Measurements from ENCODE around the gene NT5DC3.

The NT5DC3 gene

GRCh38 chr12:103809154-103809553, 31.9 kb downstream of the NT5DC3 start:
- ChIA-PET CTCF (no interaction called here), POLR2A (no interaction called here)
- no peak overlapping the region for H3K4me3 ChIP-seq (ENCODE audit: low read depth, low read length)
- DNase-seq (ENCODE audit: low read depth, low spot score) = no peak
- TF ChIP-seq CTCF (IDR thresholded peaks at IDR 0.05; ENCODE audit: insufficient read depth, low read length, missing control alignments) = no peak

GRCh38 chr12:103808239-103808880, 32.7 kb downstream of the NT5DC3 start:
- ChIA-PET POLR2A (no interaction called here), CTCF (no interaction called here)
- DNase-seq (ENCODE audit: low read depth, low spot score) = no peak
- no peak overlapping the region for H3K4me3 ChIP-seq (ENCODE audit: low read depth, low read length)
- TF ChIP-seq CTCF (IDR thresholded peaks at IDR 0.05; ENCODE audit: insufficient read depth, low read length, missing control alignments) = no peak

- ChIA-PET POLR2A (no interaction called here), CTCF (no interaction called here)
- DNase-seq (ENCODE audit: low read depth, low spot score) = no peak
- TF ChIP-seq CTCF (IDR thresholded peaks at IDR 0.05; ENCODE audit: insufficient read depth, low read length, missing control alignments) = no peak
- no peak overlapping the region for H3K4me3 ChIP-seq (ENCODE audit: low read depth, low read length)
Observed at GRCh38 chr12:103807561-103808238, 33.3 kb downstream of the NT5DC3 start.

GRCh38 chr12:103806803-103807202, 34.2 kb downstream of the NT5DC3 start:
- POLR2A ChIA-PET = no interaction called here
- no peak for TF ChIP-seq CTCF (IDR thresholded peaks at IDR 0.05; ENCODE audit: insufficient read depth, low read length, missing control alignments)
- CTCF ChIA-PET = no interaction called here
- no peak overlapping the region for H3K4me3 ChIP-seq (ENCODE audit: low read depth, low read length)
- DNase-seq (ENCODE audit: low read depth, low spot score) = no peak

GRCh38 chr12:103805655-103806360, 35.2 kb downstream of the NT5DC3 start:
- H3K4me3 ChIP-seq (ENCODE audit: low read depth, low read length) = no peak overlapping the region
- ChIA-PET CTCF (interaction anchor here (0.6 to 1.6 kb wide), 4 partner anchors 9 to 231 kb away, joined by 3 to 4 read pairs (median 3); no protein-coding TSS in a partner anchor), POLR2A (interaction anchor here (1.3 kb wide), 1 partner anchor 36 kb away, joined by 5 read pairs; the partner anchor contains the start of gene NT5DC3)
- no peak for TF ChIP-seq CTCF (IDR thresholded peaks at IDR 0.05; ENCODE audit: insufficient read depth, low read length, missing control alignments)
- no peak for DNase-seq (ENCODE audit: low read depth, low spot score)

GRCh38 chr12:103803847-103804246, 37.2 kb downstream of the NT5DC3 start:
- ChIA-PET POLR2A (no interaction called here), CTCF (interaction anchor here (0.7 to 1.7 kb wide), 2 partner anchors 31 to 101 kb away, joined by 3 read pairs; no protein-coding TSS in a partner anchor)
- no peak for TF ChIP-seq CTCF (IDR thresholded peaks at IDR 0.05; ENCODE audit: insufficient read depth, low read length, missing control alignments)

More at GRCh38 chr12:103803847-103804246, 37.2 kb downstream of the NT5DC3 start:
- no peak overlapping the region for H3K4me3 ChIP-seq (ENCODE audit: low read depth, low read length)
- no peak for DNase-seq (ENCODE audit: low read depth, low spot score)

All from AG04449 (cell line).